Measurements from ENCODE around the gene BAZ2B. TPM values are rescaled to one million over a fixed set of nuclear protein-coding genes. Genes with fewer than 3 reads are reported as not detected.

BAZ2B gene
- total RNA-seq, 4 donors from 2014 or later = 46.8 to 72.8 (median 53.4) TPM

DNA sequence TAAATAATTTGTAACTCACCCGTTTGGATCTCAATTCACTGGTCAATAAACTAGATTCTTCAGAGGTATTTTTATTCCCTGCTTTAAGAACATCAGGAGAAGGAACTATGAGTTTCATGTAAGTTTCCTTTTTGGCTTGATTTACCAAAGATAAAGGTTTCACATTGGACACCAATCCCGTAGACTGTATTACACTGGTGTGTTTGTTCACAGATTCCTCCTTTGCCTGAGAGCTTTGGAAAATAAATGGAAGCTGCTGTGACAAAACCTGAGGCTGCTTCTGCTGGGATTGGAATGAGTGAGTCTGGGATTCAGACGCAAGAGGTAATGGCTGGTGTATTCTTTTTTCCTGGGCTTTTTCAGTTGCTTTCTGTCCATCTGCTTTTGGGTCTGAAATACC, 178.1 kb downstream of the BAZ2B start:
- TF ChIP-seq POLR2A (IDR thresholded peaks at IDR 0.05) = no peak
- TF ChIP-seq, protein P1, sequence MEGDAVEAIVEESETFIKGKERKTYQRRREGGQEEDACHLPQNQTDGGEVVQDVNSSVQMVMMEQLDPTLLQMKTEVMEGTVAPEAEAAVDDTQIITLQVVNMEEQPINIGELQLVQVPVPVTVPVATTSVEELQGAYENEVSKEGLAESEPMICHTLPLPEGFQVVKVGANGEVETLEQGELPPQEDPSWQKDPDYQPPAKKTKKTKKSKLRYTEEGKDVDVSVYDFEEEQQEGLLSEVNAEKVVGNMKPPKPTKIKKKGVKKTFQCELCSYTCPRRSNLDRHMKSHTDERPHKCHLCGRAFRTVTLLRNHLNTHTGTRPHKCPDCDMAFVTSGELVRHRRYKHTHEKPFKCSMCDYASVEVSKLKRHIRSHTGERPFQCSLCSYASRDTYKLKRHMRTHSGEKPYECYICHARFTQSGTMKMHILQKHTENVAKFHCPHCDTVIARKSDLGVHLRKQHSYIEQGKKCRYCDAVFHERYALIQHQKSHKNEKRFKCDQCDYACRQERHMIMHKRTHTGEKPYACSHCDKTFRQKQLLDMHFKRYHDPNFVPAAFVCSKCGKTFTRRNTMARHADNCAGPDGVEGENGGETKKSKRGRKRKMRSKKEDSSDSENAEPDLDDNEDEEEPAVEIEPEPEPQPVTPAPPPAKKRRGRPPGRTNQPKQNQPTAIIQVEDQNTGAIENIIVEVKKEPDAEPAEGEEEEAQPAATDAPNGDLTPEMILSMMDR (IDR thresholded peaks at IDR 0.05) = no peak
- intact Hi-C loops (cut with DNase I; ENCODE audit: low total_unique reads) = no loop called here
- DNase-seq (ENCODE audit: low spot score in 2 of 2) = no peak
- WGBS, 2 donors = 94% methylated on average over 3 of the region's 3 CpGs
- H3K4me3 ChIP-seq (ENCODE audit: low read depth, poor library complexity, severe bottlenecking) = no peak overlapping the region

DNA sequence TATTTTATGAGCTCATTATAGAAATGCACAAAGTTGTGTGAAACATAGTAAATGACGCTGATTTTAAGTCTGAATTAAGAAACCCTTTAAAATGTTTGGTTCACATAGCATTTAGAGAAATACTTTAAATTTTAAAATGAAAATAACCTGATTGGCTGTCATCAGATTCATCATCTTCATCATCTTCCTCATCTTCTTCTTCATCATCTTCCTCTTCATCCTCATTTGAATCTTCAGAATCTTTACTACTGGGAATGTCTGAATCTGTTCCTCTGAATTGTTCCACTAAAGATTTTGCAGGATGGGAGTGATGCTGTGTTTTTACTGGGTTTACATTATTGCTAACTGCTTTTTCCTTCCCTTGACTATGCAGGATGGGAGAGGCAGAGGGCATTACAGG, 183.7 kb downstream of the BAZ2B start:
- intact Hi-C loops (cut with DNase I; ENCODE audit: low total_unique reads) = no loop called here
- 96 to 98% methylated on average over 1 of the region's 1 CpG for WGBS, 2 donors
- no peak overlapping the region for H3K4me3 ChIP-seq (ENCODE audit: low read depth, poor library complexity, severe bottlenecking)
- DNase-seq (ENCODE audit: low spot score in 2 of 2) = no peak
- TF ChIP-seq, protein P1 (IDR thresholded peaks at IDR 0.05) = no peak
- no peak for TF ChIP-seq POLR2A (IDR thresholded peaks at IDR 0.05)

DNA sequence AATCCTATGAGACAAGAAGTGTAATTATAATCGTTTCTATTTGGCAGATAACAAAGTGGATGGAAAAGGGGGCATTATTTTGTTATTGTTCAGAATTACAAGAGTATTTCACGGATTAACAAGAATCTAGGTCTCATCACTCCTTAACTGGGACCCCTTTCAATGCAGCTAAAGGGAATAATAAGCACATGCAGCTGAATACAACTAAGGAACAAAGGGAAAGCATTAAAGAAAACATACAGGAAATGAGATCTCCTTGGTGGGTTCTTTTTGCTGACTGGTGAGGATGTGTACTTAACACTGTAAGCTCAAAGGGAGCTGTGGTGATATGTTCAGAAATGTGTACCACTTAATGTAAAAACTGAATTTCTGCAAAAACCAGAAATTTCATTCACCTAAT, 189.3 kb downstream of the BAZ2B start:
- intact Hi-C loops (cut with DNase I; ENCODE audit: low total_unique reads) = no loop called here
- DNase-seq (ENCODE audit: low spot score in 2 of 2) = no peak
- TF ChIP-seq, protein P1 (IDR thresholded peaks at IDR 0.05) = no peak
- TF ChIP-seq POLR2A (IDR thresholded peaks at IDR 0.05) = no peak
- WGBS, 2 donors = 73 to 75% methylated on average over 2 of the region's 2 CpGs
- H3K4me3 ChIP-seq (ENCODE audit: low read depth, poor library complexity, severe bottlenecking) = no peak overlapping the region

DNA sequence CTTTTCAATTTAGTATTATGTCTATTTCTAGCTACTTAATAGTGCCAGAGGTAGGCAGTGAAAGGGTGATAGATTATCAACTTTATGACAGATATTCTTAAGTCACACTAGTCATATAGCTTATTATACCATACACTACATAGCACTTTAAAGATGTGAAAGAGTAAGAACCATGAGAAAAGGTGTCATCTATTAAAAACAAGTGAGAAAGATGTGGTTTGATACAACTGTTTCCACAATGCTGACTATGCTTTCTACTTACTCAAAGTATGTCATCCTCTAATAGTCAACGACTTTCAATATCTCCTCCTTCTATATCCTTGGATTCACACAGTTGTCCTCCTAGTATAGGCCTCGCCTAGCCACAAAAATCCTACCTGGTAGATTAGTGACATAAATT, 196.9 kb downstream of the BAZ2B start:
- intact Hi-C loops (cut with DNase I; ENCODE audit: low total_unique reads) = no loop called here
- H3K4me3 ChIP-seq (ENCODE audit: low read depth, poor library complexity, severe bottlenecking) = no peak overlapping the region
- no peak for DNase-seq (ENCODE audit: low spot score in 2 of 2)
- WGBS, 2 donors = 93 to 98% methylated on average over 2 of the region's 2 CpGs
- TF ChIP-seq POLR2A (IDR thresholded peaks at IDR 0.05) = no peak
- TF ChIP-seq, protein P1 (IDR thresholded peaks at IDR 0.05) = no peak

DNA sequence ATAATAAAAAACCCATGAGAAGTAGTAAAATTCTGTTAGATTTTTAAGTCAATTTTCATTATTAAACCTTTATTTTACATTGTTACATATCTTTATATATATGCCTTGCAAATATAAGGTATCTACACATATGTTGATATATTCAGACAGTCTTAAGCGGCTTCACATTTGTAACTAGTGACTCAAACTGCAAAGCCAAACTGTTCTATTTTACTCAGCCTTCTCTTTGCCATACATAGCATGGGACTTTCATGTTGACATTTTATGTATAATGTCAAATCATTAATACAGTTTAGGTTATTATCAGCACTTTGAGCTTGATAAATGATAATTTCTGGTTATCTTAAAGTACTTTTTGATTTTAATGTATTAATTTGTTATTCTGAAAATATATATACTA, 204.9 kb downstream of the BAZ2B start:
- H3K4me3 ChIP-seq (ENCODE audit: low read depth, poor library complexity, severe bottlenecking) = no peak overlapping the region
- WGBS, 2 donors = 94 to 96% methylated on average over 1 of the region's 1 CpG
- no peak for TF ChIP-seq POLR2A (IDR thresholded peaks at IDR 0.05)
- TF ChIP-seq, protein P1 (IDR thresholded peaks at IDR 0.05) = no peak
- intact Hi-C loops (cut with DNase I; ENCODE audit: low total_unique reads) = no loop called here
- DNase-seq (ENCODE audit: low spot score in 2 of 2) = no peak

DNA sequence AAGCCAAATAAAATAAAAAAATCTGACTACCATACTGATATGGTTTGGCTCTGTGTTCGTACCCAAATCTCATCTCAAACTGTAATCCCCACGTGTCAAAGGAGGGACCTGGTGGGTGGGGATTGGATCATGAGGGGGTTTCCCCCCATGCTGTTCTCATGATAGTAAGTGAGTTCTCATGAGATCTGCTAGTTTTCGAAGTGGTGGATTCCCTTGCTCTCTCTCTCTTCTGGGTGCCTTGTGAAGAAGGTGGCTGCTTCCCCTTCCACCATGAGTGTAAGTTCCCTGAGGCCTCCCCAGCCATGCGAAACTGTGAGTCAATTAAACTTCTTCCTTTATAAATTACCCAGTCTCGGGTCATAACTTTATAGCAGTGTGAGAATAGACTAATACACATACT, 206.1 kb downstream of the BAZ2B start:
- DNase-seq (ENCODE audit: low spot score in 2 of 2) = no peak
- intact Hi-C loops (cut with DNase I; ENCODE audit: low total_unique reads) = no loop called here
- H3K4me3 ChIP-seq (ENCODE audit: low read depth, poor library complexity, severe bottlenecking) = no peak overlapping the region
- TF ChIP-seq, protein P1 (IDR thresholded peaks at IDR 0.05) = no peak
- TF ChIP-seq POLR2A (IDR thresholded peaks at IDR 0.05) = no peak
- WGBS, 2 donors = 88 to 92% methylated on average over 5 of the region's 5 CpGs

Measured in lower leg skin (tissue), 4 donors.